GM12801 (cell line): Measurements from ENCODE around the gene MTM1.

Experiments
- CTCF ChIP-seq: IDR thresholded peaks from one replicate; pipeline ENCODE4 v1.5.1; 2011; ENCODE audit warnings: control low read depth; ENCODE audit not compliant: insufficient read length; ENCODE audit errors: extremely low read depth

Gene MTM1

GRCh38 chrX:150582338-150582948 lies 14.0 kb downstream of the MTM1 start:
- no peak for TF ChIP-seq CTCF

- TF ChIP-seq CTCF: no peak
These were observed 19.4 kb downstream of the MTM1 start for GRCh38 chrX:150587585-150588503.

- no peak for TF ChIP-seq CTCF
These were observed 26.2 kb downstream of the MTM1 start for GRCh38 chrX:150594584-150594983.

GRCh38 chrX:150599226-150599625 lies 30.8 kb downstream of the MTM1 start:
- TF ChIP-seq CTCF: no peak

DNA sequence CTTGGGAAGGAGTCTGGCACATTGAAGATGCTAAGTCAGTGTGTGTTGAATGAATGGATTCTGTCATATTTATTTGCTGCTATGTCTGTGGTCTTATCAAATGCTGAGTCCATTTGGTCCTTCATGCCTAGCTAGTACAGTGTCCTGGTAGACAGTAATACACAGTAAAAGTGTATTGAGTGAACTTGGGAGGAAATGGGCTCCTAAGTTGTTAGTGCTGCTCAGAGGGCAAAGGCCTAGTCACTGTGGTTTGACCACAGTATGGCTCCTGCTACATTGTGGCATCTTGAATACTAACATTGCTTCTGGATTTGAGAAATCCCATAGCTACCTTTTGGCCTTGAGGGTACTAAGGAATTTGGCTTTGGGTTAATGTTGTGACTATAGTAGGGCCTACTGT lies 33.9 kb downstream of the MTM1 start:
- no peak for TF ChIP-seq CTCF

- TF ChIP-seq CTCF: no peak
These were observed 34.3 kb downstream of the MTM1 start for GRCh38 chrX:150602743-150603142.

DNA sequence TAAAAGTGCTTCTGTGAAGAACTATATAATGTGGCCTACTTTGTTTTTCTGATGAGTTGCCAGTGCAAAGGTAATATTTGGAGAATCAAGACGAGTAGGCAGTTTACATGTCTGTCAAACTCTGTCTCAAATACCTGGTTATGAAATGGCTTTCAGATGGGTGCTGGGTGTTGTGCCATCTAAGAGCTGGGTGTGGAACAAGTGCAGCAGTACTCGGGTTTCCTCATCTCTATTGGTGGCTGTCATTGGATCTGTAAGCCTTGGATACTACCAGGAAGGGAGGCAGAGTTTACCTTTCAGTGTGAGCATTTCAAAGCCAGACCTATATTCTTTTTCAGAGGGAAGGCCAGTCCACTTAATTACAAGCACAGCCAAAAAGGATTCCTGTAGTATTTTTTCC lies 37.2 kb downstream of the MTM1 start:
- TF ChIP-seq CTCF: no peak
